Spleen (tissue), 7 donors: ENCODE measurements around the gene GALNT17.

Experiments
- POLR2A ChIP-seq, 3 donors: fragments of 450-650 bp; IDR thresholded peaks; one replicate each; pipeline ENCODE4 v1.5.1; 2017; ENCODE audit warnings: antibody characterized with exemption in 3 of 3, mild to moderate bottlenecking in 1 of 3
- POLR2AphosphoS5 ChIP-seq, 3 donors: sonication (generic); formaldehyde crosslinking; IDR thresholded peaks; one replicate each; pipeline ENCODE4 v1.5.1; 2017; ENCODE audit warnings: antibody characterized with exemption in 3 of 3
- TF ChIP-seq, protein P1 (sequence below), 11 experiments: fragments of 200-600 bp in 7 of 11; fragments of 450-650 bp in 4 of 11; sonication (generic) in 4 of 11; IDR thresholded peaks in 8 of 11; conservative IDR thresholded peaks in 3 of 11; 1 replicate in 7 of 11; 2 replicates in 4 of 11; pipeline versions ENCODE4 v1.4.0 to v1.8.0; 2016 to 2021; ENCODE audit warnings: antibody characterized with exemption in 11 of 11, inconsistent platforms in 4 of 11, mild to moderate bottlenecking in 1 of 11
- donor health status: DM: no; HTN: no; CAD: no; lungs with moderate emphysema.
- donor health status: DM: no; HTN: no; CAD: no.
- donor health status: DM: no; HTN: no; CAD: no.

- TF ChIP-seq, protein P1, sequence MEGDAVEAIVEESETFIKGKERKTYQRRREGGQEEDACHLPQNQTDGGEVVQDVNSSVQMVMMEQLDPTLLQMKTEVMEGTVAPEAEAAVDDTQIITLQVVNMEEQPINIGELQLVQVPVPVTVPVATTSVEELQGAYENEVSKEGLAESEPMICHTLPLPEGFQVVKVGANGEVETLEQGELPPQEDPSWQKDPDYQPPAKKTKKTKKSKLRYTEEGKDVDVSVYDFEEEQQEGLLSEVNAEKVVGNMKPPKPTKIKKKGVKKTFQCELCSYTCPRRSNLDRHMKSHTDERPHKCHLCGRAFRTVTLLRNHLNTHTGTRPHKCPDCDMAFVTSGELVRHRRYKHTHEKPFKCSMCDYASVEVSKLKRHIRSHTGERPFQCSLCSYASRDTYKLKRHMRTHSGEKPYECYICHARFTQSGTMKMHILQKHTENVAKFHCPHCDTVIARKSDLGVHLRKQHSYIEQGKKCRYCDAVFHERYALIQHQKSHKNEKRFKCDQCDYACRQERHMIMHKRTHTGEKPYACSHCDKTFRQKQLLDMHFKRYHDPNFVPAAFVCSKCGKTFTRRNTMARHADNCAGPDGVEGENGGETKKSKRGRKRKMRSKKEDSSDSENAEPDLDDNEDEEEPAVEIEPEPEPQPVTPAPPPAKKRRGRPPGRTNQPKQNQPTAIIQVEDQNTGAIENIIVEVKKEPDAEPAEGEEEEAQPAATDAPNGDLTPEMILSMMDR (IDR thresholded peaks at IDR 0.05 in 8 of 11, conservative IDR thresholded peaks at IDR 0.05 in 3 of 11) = no peak
- TF ChIP-seq POLR2AphosphoS5 (IDR thresholded peaks at IDR 0.05) (no peak), POLR2A (IDR thresholded peaks at IDR 0.05) (no peak)
These were observed 1.8 kb upstream of the GALNT17 start for GRCh38 chr7:71130031-71130679.
